Activated CD4-positive, alpha-beta T cell treated with anti-CD3 and anti-CD28 coated beads for 24 hours (primary cell): ENCODE data around the gene GADL1.

ENCODE experiments used
- DNase-seq, 2 donors: peaks; one replicate each; pipeline ENCODE4 v3.0.0-alpha.2; 2020; ENCODE audit warnings: low read depth in 2 of 2

GADL1 gene

DNA sequence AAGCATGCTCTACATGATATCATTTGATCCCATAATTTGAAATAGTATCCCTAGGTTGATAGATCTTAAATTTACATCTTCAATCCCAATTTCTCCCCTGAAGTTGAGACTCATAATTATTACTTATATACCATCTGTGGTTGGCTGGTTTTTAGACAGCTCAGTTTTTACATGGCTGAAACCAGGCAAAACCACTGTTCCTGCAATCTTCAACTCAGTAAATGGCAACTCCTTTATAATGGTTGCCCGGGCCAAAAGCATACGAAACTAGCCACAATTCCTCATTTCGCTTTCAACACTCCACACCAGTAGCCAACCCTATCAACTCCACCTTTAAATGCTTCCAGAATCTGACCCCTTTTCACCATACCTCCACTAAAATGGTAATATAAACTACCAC, 169.6 kb downstream of the GADL1 start:
- DNase-seq: no peak

DNA sequence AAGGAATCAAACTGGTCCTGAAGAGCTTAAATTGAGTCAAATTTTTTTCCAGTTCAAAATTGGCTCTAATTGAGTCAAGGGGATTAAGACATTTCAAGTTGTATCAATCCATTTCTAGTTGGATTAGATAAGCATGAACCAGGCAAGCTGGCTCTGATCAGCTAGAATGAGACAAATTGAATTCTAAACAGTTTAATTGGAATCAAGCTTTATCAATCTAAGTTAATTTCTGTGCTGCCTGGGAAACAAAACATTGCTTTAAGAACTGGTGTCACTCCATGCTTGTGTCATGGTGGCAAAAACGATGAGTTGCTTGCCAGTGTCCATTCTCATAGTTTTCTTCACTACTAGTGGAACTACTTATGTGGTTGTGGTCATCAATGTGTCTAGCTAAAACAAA, 171.2 kb downstream of the GADL1 start:
- DNase-seq: no peak

DNA sequence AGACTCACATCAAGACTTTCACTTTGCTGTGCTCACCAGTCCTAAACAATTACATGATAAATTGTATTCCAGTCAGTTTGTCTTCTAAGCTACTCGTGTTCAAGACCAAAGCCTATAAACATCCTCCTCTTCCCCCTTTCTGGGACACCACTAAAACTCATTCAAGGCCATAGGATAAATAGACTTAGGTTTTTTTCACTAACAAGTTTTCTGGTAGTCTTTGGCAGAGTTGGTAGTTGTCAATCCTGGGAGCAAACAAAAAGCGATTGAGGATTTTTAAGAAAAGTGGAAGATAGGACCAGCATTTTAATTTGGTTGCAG, 173.2 kb downstream of the GADL1 start:
- DNase-seq: no peak

DNA sequence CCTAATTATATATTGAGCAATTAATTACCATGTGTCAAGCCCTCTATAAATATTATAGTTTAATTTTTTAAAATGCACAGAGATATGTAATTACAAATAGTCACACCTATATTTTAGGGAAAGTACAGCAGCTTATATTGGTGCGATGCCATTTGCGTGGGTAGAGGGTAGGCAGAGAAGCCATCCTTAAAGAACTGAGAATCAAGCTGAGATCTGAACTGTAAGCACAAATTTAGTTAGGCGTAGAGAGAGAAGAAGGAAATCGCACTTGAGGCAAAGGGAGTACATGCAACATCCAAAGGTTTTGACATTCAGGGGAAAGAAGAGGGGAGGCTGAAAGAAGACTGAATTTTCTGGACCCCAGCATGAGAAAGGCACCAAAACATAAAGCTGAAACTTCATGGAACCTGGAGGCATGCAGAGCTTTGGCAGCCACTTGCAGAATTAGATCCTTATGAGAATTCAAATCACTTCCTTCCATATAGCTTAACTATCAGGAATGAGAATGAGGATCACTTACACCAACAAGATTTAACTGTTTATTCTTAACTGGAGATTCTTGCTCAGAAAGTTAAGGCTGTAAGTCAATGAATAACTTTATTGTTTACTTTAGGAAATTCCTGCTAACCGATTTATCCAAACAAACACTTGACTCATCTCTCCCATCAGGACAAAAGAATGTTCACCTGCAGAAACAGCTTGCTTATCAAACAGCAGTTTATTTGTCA, 173.7 kb downstream of the GADL1 start:
- no peak for DNase-seq

DNA sequence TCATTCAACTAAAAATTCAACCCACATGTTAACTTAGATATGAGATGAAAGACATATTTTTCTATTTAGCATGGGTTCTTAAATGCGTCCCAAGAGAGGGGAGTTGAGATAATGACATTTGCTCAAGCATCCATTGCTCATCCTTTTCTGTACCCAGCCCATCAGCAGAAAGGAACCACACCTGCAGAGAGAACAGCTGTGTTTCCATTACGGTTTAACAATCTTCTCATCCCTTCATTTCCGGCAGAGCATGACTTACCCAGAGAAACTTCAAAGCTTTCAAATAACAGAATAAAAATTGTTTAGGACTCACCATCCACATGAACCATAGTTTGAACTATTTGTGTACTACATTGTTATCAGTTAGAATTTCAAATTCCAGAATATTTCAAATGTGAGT, 174.9 kb downstream of the GADL1 start:
- no peak for DNase-seq

DNA sequence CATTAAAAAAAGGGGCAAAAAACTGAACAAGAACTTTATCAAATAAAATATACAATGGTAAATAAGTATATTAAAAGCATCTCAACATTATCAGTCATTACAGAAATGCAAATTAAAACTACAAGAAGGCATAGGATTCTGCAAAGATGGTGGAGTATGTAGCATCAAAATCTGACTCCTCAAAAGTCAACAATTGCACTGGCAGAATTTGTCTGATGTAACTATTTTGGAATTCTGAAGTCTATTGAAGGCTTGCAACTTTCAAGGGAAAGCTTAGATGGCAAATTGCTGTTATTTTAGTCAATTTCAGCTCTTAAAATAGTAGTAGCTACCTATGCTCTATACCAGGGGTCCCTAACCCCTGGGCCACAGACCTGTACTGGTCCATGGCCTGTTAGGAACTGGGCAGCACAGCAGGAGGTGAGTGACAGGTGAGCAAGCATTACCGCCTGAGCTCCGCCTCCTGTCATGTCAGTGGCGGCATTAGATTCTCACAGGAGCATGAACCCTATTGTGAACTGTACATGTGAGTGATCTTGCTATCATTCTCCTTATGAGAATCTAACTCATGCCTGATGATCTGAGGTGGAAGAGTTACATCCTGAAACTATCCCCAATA, 180.5 kb downstream of the GADL1 start:
- no peak for DNase-seq

DNA sequence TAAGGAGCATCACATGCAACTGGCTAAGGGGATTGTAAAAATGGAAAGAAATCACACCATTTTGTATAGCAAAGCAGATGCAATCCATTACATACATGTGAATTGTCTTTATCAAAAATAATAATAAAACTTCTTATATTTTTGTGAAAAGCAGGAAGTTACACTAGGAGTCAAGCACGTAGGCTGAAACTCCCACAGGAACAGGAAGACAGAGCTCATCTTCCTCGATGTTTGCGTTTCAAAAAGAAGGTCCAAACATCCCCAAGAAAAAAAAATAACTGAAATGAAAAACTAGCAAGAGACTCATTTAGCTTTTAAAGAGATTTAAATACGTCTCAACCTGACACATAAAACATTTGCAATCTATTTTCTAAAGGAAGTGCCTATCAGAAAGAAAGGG, 181.5 kb downstream of the GADL1 start:
- DNase-seq: no peak

DNA sequence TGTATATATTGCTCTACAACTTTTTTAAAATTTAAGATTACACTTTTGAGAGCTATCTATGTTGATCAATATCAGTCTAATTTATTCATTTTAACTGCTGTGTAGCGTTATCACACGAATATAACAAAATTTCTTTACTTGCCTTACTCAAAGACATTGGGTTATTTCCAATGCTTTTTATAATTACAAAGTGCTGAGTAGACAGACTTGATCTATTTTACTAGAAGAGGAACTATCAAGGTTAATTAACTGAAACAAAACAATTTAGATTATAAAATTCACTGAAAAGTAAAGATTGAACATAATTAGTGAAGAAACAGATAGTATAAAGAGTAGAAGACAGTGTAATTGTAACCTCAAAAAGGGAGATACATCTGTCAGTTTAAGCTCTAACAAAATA, 182.6 kb downstream of the GADL1 start:
- no peak for DNase-seq

DNA sequence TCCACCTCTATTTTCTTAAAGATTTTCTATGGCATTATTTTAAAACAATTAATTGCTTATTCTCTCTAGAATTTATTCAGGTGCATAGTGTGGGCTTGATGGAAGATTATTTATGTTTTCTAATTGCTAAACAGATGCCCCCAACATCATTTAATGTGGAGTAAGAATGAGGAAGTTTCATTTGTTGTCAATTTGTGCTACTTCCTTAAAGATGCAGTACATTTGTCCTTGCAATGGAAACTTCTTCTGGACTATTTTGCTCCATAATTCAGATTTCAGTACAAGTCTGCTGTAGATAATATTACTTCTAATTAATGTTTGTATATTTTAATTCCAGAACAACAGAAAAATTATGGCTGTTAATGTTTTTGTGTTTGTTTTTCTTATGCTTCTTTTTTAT, 183.3 kb downstream of the GADL1 start:
- no peak for DNase-seq

DNA sequence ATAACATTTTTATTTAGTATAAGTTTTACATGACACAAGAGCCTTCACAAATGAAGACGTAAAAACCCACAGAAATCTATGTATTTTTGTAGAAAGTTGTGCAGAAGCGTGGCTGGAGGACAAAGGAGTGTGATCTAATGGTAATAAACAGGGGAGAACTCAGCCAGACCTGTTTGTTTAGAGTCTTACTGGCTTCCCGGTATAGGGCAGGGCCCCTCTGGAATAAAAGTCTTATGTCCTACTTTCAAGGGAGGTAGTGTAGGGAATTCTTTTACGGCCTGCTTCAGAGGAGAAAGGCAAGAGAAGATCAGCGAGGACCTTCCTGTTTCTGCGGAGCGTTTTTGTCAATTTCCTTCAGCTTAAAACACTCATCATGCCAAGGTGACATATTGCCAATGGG, 184.4 kb downstream of the GADL1 start:
- no peak for DNase-seq

DNA sequence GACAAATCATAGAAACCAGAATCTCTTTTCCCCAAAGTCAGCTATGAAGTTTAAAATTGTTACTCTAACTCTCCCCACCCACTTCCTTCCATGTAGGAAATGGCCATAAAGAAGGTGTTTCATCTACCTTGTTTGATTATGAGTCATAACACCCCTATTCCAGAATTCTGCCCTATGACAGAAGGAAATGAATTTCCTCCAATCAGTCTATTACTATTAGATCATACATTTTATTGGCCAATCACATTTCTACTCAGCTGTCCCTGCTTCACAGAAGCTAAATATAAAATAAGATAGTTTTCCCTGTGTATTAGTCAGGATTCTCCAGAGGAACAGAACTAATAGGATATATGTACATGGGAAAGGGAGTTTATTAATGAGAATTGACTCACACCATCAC, 186.0 kb downstream of the GADL1 start:
- DNase-seq: no peak

DNA sequence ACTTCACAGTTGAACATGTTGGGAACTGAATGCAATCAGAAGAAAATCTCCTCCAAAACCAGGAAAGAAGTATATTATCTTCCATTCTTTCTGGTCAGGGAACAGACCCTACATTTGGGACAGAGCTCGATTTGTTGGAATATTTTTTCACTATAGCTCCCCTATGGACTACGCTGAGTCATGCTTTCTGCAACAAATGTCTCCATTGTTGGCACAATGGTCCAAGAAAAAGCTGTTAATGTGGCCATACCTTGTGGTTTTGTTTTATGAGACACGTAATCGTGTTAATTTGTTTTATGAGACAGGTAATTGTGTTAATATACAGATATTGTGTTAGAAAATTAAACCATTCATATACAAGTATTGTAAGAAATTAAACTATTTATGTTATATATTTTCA, 186.6 kb downstream of the GADL1 start:
- DNase-seq: no peak

DNA sequence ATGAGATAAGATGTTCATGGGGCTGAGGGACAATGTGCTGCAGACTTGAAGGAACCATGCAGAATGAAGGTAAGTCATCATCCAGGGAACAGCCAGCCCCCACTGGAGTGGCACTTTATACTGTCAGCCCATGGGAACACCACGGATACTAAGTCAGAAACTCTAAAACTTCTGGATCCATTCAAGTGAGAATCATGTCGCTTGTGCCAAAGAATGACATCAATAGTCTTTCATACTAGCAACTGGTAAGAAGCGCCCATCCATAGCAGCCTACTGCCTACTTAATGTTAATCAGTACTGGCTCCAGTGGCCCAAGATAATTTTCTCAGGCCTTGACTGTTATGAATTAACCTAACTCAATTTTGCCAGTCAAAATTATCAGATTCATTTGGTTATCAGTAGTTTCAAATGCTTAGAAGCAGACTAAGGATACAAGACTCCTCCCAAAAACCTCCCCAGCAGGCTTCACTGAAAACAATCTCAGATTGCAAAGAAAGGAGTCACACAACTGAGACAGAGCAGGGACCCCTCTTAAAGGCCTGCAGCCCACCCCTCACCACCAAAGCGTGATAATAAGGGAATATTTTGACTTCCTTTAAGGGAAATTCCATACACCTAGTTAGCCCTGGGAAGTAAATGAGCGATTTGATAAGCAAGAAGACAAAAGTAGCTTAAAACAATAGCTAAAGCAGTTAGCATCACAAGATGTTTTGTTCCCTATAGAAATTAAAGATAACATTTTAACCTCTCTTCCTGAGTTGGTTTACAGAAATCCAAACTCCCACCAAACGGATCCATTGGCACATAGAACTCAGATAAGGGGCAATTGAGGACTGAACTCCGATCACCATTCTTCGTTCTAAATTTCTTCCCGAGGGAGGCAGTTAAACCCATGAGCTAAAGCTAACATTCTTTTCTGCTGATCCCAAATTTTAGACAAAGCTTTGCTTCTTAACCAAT, 189.2 kb downstream of the GADL1 start:
- DNase-seq: no peak

DNA sequence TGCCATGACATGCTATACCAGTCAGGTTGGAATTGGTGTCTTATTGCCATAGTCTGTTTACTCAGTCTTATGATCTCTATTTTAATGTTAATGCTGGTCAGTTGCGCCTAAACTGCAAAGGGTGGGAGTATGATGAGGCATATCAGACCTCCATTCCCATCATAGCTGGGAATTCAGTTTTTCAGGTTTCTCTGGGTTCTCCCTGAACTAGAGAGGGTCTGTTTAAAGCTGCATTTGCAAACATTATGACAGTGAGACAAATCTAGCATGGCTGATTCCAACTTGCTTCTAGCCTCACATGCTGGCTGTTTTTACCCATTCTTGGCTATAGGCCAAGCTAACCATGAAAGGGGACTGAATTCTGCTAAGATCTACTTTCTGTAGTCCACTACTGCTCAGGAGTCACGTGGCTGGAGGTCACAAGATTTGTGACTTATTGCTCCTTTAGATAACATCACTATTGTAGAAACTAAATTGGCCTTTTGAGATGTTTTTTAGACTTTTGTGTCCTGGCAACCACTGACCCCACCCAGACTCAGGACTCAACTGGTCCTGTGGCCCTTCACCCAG, 191.5 kb downstream of the GADL1 start:
- no peak for DNase-seq

DNA sequence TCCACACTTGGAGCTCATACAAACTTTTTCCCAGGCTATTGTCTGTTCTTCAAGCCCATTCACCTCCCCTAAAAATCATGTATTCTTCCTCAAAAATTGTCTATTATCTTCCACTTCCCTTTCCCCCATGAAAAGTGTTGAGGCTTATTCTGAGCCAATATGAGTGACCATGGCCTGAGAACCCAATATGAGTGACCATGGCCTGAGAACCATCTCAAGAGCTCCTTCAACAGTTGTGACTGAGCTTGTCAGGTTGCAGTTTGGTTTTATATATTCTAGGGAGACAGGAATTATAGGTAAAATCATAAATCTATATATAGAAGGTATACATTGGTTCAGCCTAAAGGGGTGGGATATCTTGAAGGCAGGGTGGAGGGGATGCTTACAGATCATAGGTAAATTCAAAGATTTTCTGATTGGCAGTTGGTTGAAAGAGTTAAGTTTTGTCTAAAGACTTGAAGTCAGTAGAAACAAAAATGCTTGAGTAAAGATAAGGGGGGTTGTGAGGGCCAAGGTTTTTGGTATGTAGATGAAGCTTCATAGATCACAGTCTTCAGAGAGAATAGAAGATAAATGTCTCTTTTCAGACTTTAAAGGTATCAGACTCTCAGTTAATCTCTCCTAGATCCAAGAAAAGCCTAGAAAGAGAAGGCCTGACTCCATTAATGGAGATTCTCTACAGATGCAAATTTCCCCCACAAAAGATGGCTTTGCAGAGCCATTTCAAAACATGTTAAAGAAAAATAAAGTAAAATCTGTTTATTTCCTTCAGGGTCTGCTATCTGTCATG, 192.2 kb downstream of the GADL1 start:
- DNase-seq: no peak

DNA sequence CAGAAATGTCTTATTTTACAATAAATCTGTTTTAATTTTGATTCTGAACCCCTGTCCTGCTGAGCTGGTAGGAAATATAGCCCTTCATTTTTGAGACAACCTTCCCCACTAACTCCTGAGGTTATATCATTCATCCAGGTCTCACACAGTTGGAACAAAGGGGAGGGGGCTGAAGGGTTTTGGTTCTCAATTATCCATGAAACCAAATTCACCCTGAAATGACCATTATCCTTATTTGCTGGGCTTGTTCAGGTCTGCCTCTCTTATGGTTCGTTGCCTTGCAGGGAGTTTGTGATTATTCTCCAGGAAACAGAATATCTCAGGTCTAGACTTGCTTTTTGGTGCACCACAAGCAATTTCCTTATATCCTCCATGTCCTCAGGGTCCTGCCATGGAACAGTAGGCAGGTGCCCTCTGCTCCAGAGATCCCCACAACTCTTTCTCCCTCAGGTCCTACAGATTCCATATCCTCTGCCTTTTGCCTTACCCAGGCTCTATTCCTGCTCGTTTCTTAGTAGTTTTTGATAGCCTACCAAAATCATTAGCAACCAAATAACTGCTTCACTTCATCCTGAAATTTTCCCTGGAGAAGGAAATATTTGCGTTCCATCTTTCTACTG, 193.6 kb downstream of the GADL1 start:
- no peak for DNase-seq

DNA sequence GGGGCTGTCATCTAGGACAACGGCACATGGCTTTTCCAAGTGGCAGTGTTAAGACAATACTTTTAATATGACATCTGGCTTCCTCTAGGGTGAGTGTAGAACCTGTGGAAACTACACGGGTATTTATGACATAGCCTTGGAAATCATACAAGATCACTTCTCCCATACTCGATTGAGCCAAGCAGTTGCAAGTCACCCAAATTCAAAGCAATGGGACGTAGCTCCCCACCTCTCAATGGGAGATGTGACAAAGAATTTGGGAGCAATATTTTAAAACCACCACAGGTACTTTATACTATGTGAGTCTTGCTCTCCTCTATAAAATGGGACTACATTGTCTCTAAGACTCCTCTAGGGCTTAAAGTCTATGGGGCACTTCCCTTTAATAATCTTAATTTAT, 194.5 kb downstream of the GADL1 start:
- DNase-seq: no peak

DNA sequence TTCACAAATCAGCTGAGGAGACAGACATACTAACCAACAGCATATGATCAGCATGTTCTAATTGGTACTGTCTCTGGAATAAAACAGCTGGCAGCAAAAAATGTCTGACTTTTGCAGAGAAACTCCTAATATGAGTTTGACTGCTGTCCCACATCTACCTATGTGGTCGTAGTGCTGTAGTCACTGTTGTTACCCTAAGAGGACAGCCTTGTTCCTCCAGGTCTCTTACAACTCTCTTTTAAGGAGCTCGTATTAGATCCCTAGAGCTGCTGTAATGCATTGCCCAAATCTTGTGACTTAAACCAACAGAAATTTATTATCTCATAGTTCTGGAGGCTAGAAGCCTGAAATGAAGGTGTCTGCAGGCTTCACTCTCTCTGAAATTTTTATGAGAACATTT, 195.9 kb downstream of the GADL1 start:
- no peak for DNase-seq

DNA sequence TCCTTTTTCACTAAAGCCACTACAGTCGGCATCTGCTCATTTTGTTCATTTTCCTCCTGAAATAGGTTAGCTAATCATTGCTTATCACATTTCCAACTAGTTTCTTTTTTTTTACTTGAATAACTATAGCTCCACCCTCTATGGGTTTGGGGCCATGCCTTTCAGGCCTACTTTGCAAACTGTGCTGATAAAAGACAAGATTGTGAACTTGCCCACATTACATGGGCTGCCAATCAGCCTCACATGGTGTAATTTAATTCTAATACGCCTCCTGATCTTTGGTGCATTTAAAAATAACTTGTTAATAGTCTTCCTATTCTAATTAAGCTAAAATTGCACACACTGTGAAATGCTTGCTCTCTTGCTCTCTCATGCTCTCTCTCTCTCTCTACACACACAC, 197.6 kb downstream of the GADL1 start:
- no peak for DNase-seq

DNA sequence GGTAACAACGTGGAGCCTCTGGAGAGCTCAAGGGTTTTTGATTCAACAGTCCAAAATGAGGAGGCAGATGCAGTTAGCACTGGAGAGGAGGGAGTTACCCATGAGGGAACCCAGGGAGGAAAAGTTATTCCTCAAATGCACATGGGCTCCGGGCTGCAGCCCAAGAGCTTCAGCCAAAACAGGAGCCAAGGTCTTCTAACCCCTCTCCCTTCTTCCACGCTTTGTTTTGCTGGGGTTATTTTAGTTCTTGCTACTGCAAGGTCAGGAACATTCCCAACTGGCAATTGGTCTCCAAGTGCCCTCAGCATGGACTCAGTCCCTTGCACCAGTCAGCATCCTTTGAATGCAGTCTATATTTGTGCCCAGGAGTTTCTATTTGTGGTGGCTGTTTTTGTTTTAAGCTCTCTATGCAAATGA, 198.1 kb downstream of the GADL1 start:
- DNase-seq: no peak
